GM11168 (cell line): ENCODE data around the gene NCAM1.
"Not testable (repeated sequence)": the region's sequence is repeated elsewhere in the genome, so short reads cannot be mapped to it uniquely, and the experiment has no call there.

ENCODE experiments used
- in situ Hi-C: fragments of 300-500 bp; cut with MboI; formaldehyde crosslinking; loops from one replicate; pipeline ENCODE4 v1.12.0; 2022; ENCODE audit warnings: low sequenced_read_pairs; ENCODE audit not compliant: unreplicated experiment

NCAM1 gene

DNA sequence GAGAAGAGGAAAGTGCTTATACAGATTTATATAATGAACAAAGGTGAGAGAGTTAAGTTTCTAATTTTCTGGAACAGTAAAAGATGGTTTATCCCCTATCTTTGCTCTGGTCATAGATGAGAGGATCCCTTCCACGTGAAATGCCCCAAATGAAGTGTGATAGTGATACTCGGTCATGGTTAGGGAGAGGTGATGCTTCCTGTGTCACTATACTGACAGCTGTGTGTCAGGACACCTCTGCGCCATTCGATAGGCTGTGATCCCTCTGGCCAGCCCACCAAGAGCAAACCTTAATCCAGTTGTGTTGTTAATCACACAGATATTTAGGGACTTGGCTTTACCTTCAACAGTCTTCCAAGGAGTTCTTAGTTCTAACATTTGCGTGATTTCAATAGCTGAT, 57.7 kb downstream of the NCAM1 start:
- in situ Hi-C loops, result no loop called here

DNA sequence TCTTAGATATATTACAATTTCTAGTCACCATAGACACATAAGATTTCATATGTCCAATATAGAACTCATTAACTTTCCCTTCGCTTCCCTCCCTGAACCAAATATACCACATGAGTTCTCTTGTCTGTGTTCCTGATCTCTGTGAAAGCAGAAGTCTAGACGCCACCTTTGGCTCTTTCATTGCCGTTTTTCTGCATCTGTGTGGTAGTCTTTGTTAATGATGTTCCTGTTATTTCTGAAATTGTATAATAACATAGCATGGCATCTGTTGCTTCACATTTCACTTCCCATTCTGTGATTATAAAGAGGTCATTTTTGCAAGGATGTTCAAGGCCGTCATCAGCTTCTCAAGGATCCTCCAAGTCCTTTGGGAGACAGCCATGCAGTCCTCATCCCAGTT, 58.5 kb downstream of the NCAM1 start:
- in situ Hi-C loops, result no loop called here

DNA sequence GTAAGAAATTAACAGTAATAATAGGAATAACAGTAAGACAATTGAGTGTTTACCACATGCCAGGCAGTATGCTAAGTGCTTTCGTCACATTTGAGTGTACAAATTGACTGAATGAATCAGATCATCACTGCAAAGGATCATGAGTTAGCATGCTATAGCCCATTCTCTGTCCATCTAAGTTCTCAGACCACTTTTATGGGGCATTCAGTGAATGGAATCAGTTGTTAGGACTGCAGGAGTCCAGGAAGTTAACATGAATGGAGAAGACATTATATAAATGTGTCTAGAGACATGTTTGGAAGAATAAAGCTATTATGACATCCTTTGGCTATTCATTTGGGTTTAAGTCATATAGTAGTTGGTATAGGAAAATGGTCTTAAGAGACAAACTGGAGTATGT, 59.9 kb downstream of the NCAM1 start:
- in situ Hi-C loops, result no loop called here

DNA sequence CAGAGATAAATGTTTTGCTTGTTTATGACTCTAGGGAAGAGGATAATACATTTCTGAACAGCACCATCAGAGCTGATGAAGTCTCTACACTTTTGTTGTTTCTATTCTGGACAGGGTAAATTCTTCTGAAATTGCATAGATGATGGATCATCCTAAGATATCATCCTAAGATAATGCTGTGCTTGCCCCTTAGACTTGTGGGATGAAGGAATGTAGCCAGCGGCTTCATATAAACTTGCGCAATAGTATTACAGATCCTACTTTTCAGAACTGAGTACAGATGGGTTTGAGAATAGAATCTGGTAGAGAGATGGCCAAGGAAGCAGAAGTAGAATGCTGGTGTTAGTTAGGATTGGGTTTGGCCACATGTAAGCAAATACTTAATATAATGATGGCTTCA, 61.0 kb downstream of the NCAM1 start:
- in situ Hi-C loops, result no loop called here

DNA sequence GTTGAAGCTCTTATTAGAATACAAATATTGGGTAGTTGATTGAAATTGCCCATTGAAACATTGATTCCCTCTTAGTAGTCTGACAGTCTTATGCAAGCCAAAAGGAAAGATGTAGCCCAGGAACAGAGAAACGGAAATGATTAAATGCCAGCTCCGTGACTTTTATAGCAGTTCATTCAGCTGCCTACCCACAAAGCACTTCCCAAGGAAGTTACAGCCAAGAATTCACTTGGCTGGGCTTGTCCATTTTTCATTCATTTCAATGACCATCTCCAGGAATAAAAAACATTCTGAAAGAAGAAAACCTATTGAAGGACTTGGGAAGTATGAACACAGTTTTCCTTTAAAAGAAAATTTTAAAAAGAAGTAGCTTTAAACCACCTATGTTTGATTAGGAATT, 62.0 kb downstream of the NCAM1 start:
- in situ Hi-C loops, result no loop called here

DNA sequence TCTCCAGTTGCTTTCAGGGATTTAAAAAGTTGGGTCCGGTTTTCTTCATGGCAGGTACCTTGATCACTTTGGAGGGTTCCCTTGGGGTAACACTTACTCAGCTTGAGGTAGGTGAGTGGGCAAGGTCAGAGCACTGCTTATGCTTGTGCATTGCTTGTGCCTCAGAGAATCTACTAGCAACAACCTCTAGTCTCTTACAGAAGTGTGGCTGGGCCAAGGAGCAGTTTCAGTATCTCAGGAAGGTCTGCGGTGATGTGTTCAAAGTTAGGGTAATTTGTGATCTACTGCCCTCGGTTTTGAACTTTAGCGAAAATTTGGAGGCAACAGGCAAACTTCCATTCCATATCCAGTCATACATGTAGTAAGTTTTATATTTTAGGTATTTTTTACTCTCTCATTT, 62.8 kb downstream of the NCAM1 start:
- in situ Hi-C loops, result no loop called here

DNA sequence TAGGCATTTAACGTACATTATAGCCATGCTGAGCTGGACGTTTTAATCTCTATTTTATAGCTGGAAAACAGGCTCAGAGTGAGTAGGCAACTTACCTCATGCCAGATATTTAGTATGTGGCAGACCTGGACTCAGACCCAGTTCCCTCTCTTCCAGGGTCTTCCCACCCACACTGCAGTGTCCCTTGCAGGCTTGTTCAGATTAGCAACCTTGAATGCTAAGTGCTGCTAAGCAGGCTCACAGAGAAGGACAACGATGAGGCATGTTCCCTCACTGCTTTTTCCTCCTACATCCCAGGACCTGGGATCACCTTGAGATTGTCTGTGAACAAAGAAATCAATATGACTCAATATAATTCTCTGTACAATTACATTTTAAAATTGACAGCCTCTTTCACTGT, 65.6 kb downstream of the NCAM1 start:
- in situ Hi-C loops, result no loop called here

DNA sequence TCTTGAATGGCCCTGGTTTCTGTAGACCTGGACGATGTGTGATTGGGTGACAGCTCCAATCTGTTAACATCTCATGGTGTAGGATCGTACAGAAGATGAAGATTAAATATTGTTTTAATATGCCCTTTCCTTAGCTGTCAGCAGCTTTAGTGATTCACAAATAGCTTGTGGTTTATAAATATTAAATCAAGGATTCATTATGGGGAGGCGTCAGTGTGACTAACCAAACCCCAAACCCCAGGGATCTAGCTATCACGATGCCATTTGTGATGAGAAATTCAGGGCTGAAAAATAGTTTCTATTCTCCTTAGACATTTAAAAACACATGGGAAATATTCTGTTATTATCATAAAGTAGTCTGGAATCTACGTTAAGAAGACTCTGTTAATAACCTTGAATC, 73.4 kb downstream of the NCAM1 start:
- in situ Hi-C loops, result no loop called here

DNA sequence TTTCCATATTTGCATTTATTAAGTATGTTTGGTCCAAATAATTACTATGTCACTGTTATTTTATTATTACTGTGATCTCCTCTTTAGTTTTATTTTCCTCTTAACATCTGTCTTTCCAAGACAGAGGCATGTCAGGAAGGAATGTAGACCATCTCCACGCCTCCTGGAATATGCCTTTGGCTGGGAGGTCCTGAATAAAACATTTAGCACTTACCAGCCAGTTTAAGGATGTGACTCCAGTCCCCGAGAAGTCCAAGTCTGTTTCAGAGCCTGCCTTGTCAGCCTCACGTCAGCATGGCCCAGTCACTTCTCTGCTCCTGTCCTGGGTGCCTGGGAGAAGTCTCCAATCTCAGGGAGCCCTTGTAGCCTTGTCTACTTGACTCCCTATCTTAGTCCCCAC, 74.5 kb downstream of the NCAM1 start:
- in situ Hi-C loops, result no loop called here

DNA sequence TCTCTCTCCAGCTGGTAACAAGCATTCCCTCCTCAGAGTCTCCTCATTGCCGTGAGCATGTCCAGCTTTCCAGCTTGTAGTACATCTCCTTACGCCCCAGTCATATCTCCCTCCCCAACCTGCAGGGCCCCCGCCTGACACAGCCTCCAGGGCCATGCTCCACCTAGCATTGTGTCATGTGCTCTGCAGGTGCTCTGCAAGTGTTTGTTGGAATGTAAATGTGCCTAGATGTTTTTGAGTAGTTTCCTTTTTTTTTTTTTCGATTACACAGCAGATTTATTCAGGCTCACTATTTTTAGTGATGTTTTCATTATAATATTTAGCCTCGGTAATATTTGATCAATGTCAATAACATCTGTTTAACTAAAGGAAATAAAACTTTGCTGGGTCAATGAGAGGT, 82.5 kb downstream of the NCAM1 start:
- in situ Hi-C loops, result no loop called here

DNA sequence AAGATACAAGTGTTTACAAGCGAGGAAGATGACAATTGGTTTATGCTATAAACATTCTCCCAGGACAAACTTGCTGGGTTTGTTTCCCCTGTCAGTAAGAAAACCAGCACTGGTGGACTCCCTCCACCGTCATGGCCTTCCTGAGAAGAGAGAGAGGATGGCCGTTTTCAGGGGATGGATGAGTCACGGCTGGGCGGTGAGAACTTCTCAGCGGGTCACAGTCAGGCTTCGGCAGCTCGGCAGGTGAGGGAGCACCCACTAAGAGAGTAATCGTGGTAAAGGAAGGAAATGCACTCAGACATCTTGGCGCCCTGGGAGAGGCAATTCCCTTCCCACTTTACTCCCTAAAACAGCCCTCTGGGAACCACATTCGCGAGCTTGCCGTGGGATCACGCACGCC, 83.9 kb downstream of the NCAM1 start:
- in situ Hi-C loops, result no loop called here

DNA sequence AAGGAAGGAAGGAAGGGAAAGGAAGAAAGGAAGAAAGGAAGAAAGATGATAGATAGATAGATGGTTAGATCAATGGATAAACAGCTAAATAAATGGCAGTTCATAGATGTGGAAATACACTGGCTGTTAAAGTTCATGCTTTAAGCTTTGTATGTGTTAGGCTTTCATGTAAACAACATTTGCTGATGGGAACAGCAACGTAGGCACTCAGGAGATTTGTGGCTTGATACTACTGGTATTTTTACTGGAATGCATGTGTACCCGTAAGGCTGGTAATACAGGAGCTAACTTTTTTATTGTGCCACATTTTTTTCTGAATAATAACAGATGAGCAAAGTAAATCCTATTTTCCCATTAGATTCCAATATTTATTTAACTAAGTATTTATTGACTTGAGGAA, 85.6 kb downstream of the NCAM1 start:
- in situ Hi-C loops, result no loop called here

DNA sequence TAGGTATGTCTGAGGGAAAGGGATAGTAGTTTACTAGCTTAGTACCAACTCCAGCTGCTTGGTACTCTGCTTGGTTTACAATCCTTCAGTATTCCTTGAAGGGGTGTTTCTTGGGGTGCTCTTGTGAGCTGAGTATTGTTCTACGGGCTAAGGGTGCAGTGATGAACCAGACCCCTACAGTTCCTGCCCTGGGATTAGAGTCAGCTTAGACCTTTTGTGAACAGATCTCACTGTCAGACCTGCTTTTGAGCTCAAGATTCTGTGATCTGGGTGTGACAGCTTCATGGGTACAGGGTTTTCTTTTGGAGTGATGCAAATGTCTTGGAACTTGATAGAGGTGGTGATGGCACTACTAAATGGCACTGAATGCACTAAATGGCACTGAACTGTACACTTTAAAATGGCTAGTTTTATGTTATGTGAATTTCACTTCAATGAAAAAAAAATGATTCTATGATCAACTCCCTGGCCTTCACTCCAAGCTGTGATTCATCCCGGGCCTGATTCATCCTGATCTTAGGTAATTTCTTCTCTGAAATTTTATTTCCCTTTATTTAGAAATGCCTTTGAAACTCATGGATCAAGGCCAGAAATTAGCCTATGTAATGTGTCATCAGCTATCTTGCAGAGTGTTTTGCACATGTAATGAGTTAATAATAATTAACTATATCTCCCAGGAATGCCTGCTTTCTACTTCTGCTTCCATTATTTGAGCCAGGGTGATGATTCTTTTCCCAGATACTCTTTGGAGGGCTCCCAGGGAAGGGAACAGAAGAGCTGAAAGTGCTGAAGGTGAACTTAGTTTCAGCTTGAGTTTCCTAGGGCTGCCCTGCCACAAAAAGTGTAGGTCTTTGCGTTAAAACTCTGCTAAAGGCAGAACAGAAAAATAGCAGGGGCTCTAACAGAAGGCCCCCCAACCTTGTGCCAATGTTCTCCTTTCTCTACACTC, 87.9 kb downstream of the NCAM1 start:
- in situ Hi-C loops, result no loop called here

DNA sequence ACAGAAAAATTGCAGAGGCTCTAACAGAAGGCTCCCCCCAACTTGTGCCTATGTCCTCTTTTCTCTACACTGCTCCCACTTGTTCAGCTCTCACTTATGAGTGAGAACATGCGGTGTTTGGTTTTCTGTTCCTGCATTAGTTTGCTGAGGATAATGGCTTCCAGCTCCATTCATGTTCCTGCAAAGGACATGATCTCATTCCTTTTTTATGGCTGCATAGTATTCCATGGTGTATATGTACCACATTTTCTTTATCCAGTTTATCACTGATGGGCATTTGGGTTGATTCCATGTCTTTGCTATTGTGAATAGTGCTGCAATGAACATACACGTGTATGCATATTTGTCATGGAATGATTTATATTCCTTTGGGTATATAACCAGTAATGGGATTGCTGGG, 91.8 kb downstream of the NCAM1 start:
- in situ Hi-C loops, result not testable (repeated sequence)

DNA sequence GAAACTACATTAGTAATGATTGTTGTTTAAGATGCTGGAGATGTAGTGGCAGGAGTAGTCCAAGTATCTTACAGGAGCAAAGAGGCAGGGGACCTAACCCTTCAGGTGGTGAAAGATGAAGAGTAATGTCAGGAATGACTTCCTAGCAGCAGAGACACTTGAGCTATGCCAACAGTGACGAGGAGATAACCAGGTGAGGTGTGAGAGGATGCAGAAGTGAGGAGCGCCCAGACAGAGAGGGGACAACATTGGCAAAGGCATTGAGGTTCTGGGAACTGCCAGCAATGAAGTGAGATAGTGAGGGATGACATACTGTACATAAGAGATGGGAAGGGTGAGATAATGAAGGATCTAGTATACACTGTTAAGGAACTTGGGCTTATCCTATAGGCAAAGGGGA, 95.8 kb downstream of the NCAM1 start:
- in situ Hi-C loops, result no loop called here

DNA sequence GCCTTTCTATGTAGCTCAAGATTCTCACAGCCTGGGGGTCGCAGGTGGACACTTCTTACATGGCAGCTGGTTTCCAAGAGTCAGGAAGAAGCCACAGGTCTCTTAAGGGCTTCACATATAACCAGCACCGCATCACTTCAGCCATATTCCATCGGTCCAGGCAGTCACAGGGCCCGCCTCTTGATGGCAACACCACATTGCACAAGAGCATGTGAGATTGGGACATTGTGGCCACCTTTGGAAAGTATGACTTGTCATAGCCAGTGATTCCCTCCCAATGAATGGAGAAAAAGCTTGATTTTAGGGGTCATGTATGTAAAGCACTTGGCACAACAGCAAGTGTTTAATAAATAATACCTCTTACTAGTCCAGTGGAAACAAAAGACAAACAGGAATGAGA, 98.3 kb downstream of the NCAM1 start:
- in situ Hi-C loops, result no loop called here

DNA sequence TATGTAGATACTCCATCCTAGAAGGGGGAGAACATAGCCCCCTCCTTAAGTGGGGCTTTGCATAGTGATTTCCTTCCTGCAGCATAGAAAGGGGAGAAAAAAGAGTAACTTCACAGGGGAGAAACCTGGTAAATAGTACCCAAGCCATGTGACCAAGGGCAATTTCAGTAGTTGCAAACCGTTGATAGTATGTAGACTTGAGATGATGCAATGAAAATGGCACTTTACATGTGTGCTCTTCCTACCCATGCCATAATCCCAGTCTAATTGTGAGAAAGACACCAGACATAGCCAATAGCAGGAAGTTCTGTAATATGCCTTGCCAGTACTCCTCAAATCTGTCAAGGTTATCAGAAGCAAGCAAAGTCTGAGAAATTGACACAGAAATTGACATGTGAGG, 104.1 kb downstream of the NCAM1 start:
- in situ Hi-C loops, result no loop called here

DNA sequence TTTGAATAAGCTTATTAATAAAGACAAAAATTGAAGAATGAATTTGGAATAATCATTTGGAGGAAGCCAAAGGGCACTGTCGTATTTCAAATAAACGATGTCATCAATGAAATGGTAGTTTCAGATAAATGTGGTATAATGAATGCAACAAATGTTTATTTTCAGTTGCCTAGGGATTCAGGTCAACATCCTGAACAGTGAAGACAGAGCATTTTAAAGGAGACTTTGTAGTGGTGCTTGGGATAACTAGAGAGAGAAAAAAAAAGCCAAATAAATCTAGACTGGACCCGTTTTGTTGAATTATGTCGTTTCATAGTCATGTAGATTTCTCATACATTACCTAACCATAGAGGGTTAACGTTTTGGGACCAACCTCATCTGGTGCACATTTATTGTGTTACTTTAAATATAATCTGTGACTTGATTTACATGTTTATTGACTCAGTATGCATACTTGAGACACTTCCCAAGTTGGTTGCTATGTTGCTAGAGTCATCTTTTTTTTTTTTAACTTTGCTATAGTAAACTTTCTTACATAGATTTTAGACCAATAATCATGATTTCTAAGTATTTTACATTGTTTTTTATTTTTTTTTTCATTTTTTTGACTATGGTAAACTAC, 111.1 kb downstream of the NCAM1 start:
- in situ Hi-C loops, result no loop called here

DNA sequence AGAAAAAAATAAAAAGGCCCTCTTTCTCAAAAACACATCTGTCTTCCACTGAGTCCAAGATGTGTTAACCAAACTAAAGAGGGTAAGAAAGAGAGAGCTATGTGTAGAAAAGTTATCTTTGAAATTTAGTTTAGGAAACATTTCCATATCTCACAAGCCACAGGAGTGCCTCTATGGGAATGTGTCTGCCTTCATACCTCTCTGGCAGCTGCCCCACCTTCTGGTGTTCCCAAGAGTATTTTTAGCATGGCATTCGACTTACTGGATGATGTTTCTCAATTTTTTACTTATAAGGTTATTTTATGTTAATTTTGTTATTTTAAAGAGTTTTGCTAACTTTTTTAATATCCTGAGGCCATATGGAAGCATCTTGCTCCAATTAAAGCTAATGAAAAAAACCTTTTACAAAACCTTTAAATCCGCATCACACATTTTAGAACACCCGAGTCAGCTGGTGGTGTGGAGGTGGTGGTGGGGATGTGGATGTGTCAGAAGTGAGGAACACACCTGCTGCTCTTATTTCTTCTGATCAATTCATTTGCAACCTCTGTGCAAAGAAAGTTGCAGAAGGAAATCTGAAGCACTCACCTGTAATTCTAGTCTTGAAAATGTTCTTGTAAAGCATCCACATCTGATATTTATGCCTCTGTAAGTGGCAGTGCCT, 112.2 kb downstream of the NCAM1 start:
- in situ Hi-C loops, result no loop called here

DNA sequence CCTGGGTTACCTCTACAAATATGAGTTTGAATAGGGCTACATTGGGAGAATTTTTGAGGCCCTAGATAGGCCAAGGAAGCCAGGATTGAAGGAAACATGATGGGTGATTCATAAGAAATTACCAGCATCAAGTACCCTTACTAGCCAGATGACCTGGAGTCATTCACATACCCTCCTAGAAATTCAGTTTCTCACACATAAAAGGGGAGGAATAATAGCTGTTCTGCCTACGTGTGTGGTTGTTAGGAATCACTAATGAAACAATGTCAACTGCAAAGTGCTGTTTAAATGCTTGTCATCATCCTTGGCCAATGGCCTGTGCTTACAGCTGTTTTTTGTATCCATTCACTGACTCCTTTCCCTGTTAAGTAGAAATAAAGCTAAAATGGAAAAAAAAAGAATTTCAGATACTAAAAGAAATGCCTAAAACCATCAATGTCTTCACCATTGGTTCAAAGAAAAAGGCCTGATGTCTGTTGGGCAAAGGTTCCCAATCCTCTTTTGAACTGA, 114.4 kb downstream of the NCAM1 start:
- in situ Hi-C loops, result no loop called here

DNA sequence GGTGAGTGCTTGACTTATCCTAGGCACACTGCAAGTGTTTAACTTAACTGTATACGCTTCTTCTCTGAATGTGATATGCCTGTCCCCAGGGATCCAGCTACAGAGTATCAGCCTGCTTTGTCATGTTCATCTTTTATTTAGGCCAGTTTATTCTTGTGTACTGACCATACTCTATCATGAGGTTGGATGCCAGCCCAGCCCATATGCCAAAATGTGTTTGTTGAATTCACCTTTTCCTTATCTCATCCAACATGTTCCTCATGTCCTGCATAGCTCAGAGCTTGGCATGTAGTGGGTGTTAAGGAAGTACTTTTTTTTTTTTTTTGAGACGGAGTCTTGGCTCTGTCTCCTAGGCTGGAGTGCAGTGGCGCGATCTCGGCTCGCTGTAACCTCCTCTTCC, 116.2 kb downstream of the NCAM1 start:
- in situ Hi-C loops, result no loop called here
